Measurements from ENCODE around the gene TRIM68. TPM values are rescaled to one million over a fixed set of nuclear protein-coding genes. Genes with fewer than 3 reads are reported as not detected.

TRIM68 gene
- total and polyA plus RNA-seq, 2 experiments from 2014 or later = 5.9 to 16.1 TPM

DNA sequence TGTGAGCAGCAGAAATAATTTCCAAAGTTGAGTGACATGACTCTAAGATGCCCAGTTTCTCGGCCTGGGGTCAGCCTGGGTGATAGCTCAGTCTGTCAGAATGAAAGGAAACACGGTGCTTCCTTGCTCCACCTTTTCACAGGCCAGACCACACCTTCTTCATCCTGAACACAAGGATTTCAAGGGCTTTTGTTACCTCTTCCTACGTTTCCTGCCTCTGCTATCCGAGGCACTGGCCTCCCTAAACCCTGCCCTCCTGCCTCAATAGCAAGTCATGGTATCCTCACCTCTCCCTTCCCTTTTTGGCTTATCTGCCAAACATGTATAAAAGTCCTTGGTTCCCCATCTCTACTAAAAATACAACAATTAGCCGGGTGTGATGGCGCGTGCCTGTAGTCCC, 34.0 kb upstream of the TRIM68 start:
- Histone ChIP-seq H3K27ac (no peak overlapping the region), H4K20me1 (ENCODE audit: insufficient read depth, poor library complexity, severe bottlenecking) (no peaks in the 10 kb centered on the region), H3K4me3 (no peak overlapping the region), H3K9me2 (replicated peaks; ENCODE audit: insufficient read depth) (no peaks in the 10 kb centered on the region), H3K36me3 (replicated peaks; ENCODE audit: insufficient read depth, low read depth) (no peaks in the 10 kb centered on the region), H3K4me1 (ENCODE audit: insufficient read depth) (no peaks in the 10 kb centered on the region), H3K9me3 (ENCODE audit: low read depth) (no peaks in the 10 kb centered on the region), H3K4me2 (no peak overlapping the region), H3K79me2 (no peaks in the 10 kb centered on the region), H2AFZ (no peak overlapping the region), H3K27me3 (no peaks in the 10 kb centered on the region)
- no peak for DNase-seq (ENCODE audit: low spot score)
- TF ChIP-seq, protein P1, sequence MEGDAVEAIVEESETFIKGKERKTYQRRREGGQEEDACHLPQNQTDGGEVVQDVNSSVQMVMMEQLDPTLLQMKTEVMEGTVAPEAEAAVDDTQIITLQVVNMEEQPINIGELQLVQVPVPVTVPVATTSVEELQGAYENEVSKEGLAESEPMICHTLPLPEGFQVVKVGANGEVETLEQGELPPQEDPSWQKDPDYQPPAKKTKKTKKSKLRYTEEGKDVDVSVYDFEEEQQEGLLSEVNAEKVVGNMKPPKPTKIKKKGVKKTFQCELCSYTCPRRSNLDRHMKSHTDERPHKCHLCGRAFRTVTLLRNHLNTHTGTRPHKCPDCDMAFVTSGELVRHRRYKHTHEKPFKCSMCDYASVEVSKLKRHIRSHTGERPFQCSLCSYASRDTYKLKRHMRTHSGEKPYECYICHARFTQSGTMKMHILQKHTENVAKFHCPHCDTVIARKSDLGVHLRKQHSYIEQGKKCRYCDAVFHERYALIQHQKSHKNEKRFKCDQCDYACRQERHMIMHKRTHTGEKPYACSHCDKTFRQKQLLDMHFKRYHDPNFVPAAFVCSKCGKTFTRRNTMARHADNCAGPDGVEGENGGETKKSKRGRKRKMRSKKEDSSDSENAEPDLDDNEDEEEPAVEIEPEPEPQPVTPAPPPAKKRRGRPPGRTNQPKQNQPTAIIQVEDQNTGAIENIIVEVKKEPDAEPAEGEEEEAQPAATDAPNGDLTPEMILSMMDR (IDR thresholded peaks at IDR 0.05; ENCODE audit: poor library complexity) = no peak
- no peak for TF ChIP-seq EZH2 (IDR thresholded peaks at IDR 0.05; ENCODE audit: borderline replicate concordance)
- no peak for TF ChIP-seq EZH2phosphoT487 (IDR thresholded peaks at IDR 0.05; ENCODE audit: low read depth, severe bottlenecking, unreplicated experiment)
- WGBS (ENCODE audit: low lambda C conversion rate, missing lambda C conversion rate) = 90% methylated on average over 7 of the region's 7 CpGs

DNA sequence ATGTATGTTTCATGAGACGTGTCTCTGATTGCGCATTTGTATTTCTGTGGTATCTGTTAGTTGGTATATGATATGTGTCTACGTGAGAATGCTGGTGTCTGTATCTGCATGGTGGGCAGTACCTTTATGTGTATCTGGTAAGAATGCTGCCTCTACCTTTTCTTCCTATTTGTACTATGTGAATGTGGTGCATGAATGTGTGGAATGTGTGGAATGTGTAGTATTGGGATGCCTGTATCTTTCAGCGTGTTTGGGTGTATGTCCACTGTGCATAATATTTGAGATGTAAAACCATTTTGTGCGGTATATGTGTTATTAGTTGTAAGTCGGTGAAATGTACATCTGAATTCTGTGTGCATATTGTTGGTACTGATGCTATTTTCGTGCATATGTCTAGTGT, 33.5 kb upstream of the TRIM68 start:
- Histone ChIP-seq H3K36me3 (replicated peaks; ENCODE audit: insufficient read depth, low read depth) (no peaks in the 10 kb centered on the region), H3K4me2 (no peak overlapping the region), H3K27me3 (no peaks in the 10 kb centered on the region), H3K9me2 (replicated peaks; ENCODE audit: insufficient read depth) (no peaks in the 10 kb centered on the region), H4K20me1 (ENCODE audit: insufficient read depth, poor library complexity, severe bottlenecking) (no peaks in the 10 kb centered on the region), H3K9me3 (ENCODE audit: low read depth) (no peaks in the 10 kb centered on the region), H3K27ac (no peak overlapping the region), H2AFZ (no peak overlapping the region), H3K4me1 (ENCODE audit: insufficient read depth) (no peaks in the 10 kb centered on the region), H3K4me3 (no peak overlapping the region), H3K79me2 (no peaks in the 10 kb centered on the region)
- TF ChIP-seq EZH2 (IDR thresholded peaks at IDR 0.05; ENCODE audit: borderline replicate concordance) (no peak), EZH2phosphoT487 (IDR thresholded peaks at IDR 0.05; ENCODE audit: low read depth, severe bottlenecking, unreplicated experiment) (no peak)
- TF ChIP-seq, protein P1 (IDR thresholded peaks at IDR 0.05; ENCODE audit: poor library complexity) = no peak
- WGBS (ENCODE audit: low lambda C conversion rate, missing lambda C conversion rate) = 72% methylated on average over 7 of the region's 7 CpGs
- no peak for DNase-seq (ENCODE audit: low spot score)

DNA sequence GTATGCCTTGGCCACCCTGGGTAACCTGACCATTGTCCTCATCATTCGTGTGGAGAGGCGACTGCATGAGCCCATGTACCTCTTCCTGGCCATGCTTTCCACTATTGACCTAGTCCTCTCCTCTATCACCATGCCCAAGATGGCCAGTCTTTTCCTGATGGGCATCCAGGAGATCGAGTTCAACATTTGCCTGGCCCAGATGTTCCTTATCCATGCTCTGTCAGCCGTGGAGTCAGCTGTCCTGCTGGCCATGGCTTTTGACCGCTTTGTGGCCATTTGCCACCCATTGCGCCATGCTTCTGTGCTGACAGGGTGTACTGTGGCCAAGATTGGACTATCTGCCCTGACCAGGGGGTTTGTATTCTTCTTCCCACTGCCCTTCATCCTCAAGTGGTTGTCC, 31.9 kb upstream of the TRIM68 start:
- no peaks in the 10 kb centered on the region for H3K27me3 ChIP-seq
- no peak for TF ChIP-seq EZH2phosphoT487 (IDR thresholded peaks at IDR 0.05; ENCODE audit: low read depth, severe bottlenecking, unreplicated experiment)
- TF ChIP-seq, protein P1 (IDR thresholded peaks at IDR 0.05; ENCODE audit: poor library complexity) = no peak
- no peak for TF ChIP-seq EZH2 (IDR thresholded peaks at IDR 0.05; ENCODE audit: borderline replicate concordance)
- 95% methylated on average over 6 of the region's 6 CpGs for WGBS (ENCODE audit: low lambda C conversion rate, missing lambda C conversion rate)

GRCh38 chr11:4637662-4638047, 29.6 kb upstream of the TRIM68 start:
- Histone ChIP-seq H4K20me1 (ENCODE audit: insufficient read depth, poor library complexity, severe bottlenecking) (no peaks in the 10 kb centered on the region), H3K79me2 (no peaks in the 10 kb centered on the region), H3K4me1 (ENCODE audit: insufficient read depth) (no peaks in the 10 kb centered on the region), H3K9me2 (replicated peaks; ENCODE audit: insufficient read depth) (no peaks in the 10 kb centered on the region), H3K27me3 (no peaks in the 10 kb centered on the region), H3K4me2 (no peak overlapping the region), H3K4me3 (no peak overlapping the region), H3K36me3 (replicated peaks; ENCODE audit: insufficient read depth, low read depth) (no peaks in the 10 kb centered on the region), H3K9me3 (ENCODE audit: low read depth) (no peaks in the 10 kb centered on the region), H3K27ac (no peak overlapping the region), H2AFZ (no peak overlapping the region)
- DNase-seq (ENCODE audit: low spot score) = no peak
- TF ChIP-seq EZH2phosphoT487 (IDR thresholded peaks at IDR 0.05; ENCODE audit: low read depth, severe bottlenecking, unreplicated experiment) = no peak
- TF ChIP-seq, protein P1 (IDR thresholded peaks at IDR 0.05; ENCODE audit: poor library complexity) = no peak
- TF ChIP-seq EZH2 (IDR thresholded peaks at IDR 0.05; ENCODE audit: borderline replicate concordance) = no peak
- WGBS (ENCODE audit: low lambda C conversion rate, missing lambda C conversion rate) = 91% methylated on average over 3 of the region's 3 CpGs

More for the DNA sequence above, 31.9 kb upstream of the TRIM68 start:
- Histone ChIP-seq H3K9me3 (ENCODE audit: low read depth) (no peaks in the 10 kb centered on the region), H3K4me2 (no peak overlapping the region), H3K27ac (no peak overlapping the region), H3K9me2 (replicated peaks; ENCODE audit: insufficient read depth) (no peaks in the 10 kb centered on the region), H3K36me3 (replicated peaks; ENCODE audit: insufficient read depth, low read depth) (no peaks in the 10 kb centered on the region), H3K4me1 (ENCODE audit: insufficient read depth) (no peaks in the 10 kb centered on the region), H2AFZ (no peak overlapping the region), H3K79me2 (no peaks in the 10 kb centered on the region), H4K20me1 (ENCODE audit: insufficient read depth, poor library complexity, severe bottlenecking) (no peaks in the 10 kb centered on the region), H3K4me3 (no peak overlapping the region)
- no peak for DNase-seq (ENCODE audit: low spot score)

All from hepatocyte (in vitro differentiated cells).